Neural cell (in vitro differentiated cells): ENCODE measurements around the gene ZNF385C. TPM values are rescaled to one million over a fixed set of nuclear protein-coding genes. Genes with fewer than 3 reads are reported as not detected.

Experiments used
- H2AFZ ChIP-seq: fragments of 200-600, 300-800 bp; sonication (generic), shearing (Covaris generic); 2 replicates; pipeline ENCODE4 v1.6.0; 2014; ENCODE audit warnings: low read depth, mild to moderate bottlenecking, antibody characterized with exemption, low read length, moderate library complexity
- H3F3A ChIP-seq: fragments of 200-600 bp; shearing (Covaris generic); 2 replicates; pipeline ENCODE4 v1.6.1; 2016; ENCODE audit warnings: mild to moderate bottlenecking, moderate library complexity, mixed read lengths, antibody characterized with exemption, low read length; ENCODE audit not compliant: insufficient read depth, poor library complexity, severe bottlenecking
- H3K27ac ChIP-seq: fragments of 200-600, 300-800 bp; sonication (generic), shearing (Covaris generic); 2 replicates; pipeline ENCODE4 v1.5.1; 2014; ENCODE audit warnings: mild to moderate bottlenecking, low read length, moderate library complexity
- H3K27me3 ChIP-seq: fragments of 300-800, 200-600 bp; sonication (generic), shearing (Covaris generic); 2 replicates; pipeline ENCODE4 v1.6.0; 2014; ENCODE audit warnings: mild to moderate bottlenecking, low read depth, low read length, moderate library complexity; ENCODE audit not compliant: insufficient read depth
- H3K36me3 ChIP-seq: fragments of 300-800, 200-600 bp; sonication (generic), shearing (Covaris generic); 2 replicates; pipeline ENCODE4 v1.5.1; 2014; ENCODE audit warnings: mild to moderate bottlenecking, antibody characterized with exemption, low read length, moderate library complexity; ENCODE audit not compliant: insufficient read depth
- H3K4me2 ChIP-seq: fragments of 300-800, 200-600 bp; sonication (generic), shearing (Covaris generic); 2 replicates; pipeline ENCODE4 v1.6.0; 2014; ENCODE audit warnings: mild to moderate bottlenecking, low read length
- H3K4me3 ChIP-seq: fragments of 300-800, 200-600 bp; sonication (generic), shearing (Covaris generic); 2 replicates; pipeline ENCODE4 v1.5.1; 2014; ENCODE audit warnings: mild to moderate bottlenecking, low read length, moderate library complexity
- H3K79me2 ChIP-seq: fragments of 200-600 bp; shearing (Covaris generic); replicated peaks from 2 replicates; pipeline ENCODE4 v1.6.0; 2014; ENCODE audit warnings: mild to moderate bottlenecking, low read length, moderate library complexity; ENCODE audit not compliant: insufficient read depth
- H3K9ac ChIP-seq: fragments of 300-800, 200-600 bp; sonication (generic), shearing (Covaris generic); 2 replicates; pipeline ENCODE4 v1.6.1; 2016; ENCODE audit warnings: mild to moderate bottlenecking, low read length, mixed read lengths
- H3K9me2 ChIP-seq: fragments of 200-600 bp; shearing (Covaris generic); 2 replicates; pipeline ENCODE4 v1.6.1; 2016; ENCODE audit warnings: mild to moderate bottlenecking, low read length, mixed read lengths; ENCODE audit not compliant: insufficient read depth
- H3K9me3 ChIP-seq: fragments of 200-600, 300-800 bp; sonication (generic), shearing (Covaris generic); 2 replicates; pipeline ENCODE4 v1.6.1; 2016; ENCODE audit warnings: mild to moderate bottlenecking, mixed run types, low read length, moderate library complexity, mixed read lengths
- H4K20me1 ChIP-seq: fragments of 200-600 bp; shearing (Covaris generic); 2 replicates; pipeline ENCODE4 v1.6.1; 2016; ENCODE audit warnings: mild to moderate bottlenecking, mixed run types; ENCODE audit not compliant: insufficient read depth
- EP300 ChIP-seq: fragments of 450-650 bp; conservative IDR thresholded peaks from 2 replicates; pipeline ENCODE4 v1.6.1; 2014; ENCODE audit warnings: antibody characterized with exemption, mild to moderate bottlenecking, moderate library complexity; ENCODE audit not compliant: poor library complexity, severe bottlenecking
- EZH2 ChIP-seq: fragments of 200-600, 300-800 bp; shearing (Covaris generic), sonication (generic); IDR thresholded peaks from 2 replicates; pipeline ENCODE4 v1.6.1; 2014; ENCODE audit warnings: antibody characterized with exemption, low read length, borderline replicate concordance, mild to moderate bottlenecking; ENCODE audit not compliant: insufficient read depth, poor library complexity, severe bottlenecking
- MXI1 ChIP-seq: fragments of 450-650 bp; conservative IDR thresholded peaks from 2 replicates; pipeline ENCODE4 v1.6.1; 2014; ENCODE audit warnings: antibody characterized with exemption, mild to moderate bottlenecking; ENCODE audit not compliant: poor library complexity, severe bottlenecking
- POLR2AphosphoS5 ChIP-seq: IDR thresholded peaks from 2 replicates; pipeline ENCODE4 v1.6.1; 2012
- RAD21 ChIP-seq: fragments of 450-650 bp; conservative IDR thresholded peaks from 2 replicates; pipeline ENCODE4 v1.6.1; 2014; ENCODE audit warnings: antibody characterized with exemption, mild to moderate bottlenecking, moderate library complexity
- REST ChIP-seq: IDR thresholded peaks from 2 replicates; pipeline ENCODE4 v1.6.1; 2012; ENCODE audit warnings: borderline replicate concordance
- SMC3 ChIP-seq: fragments of 450-650 bp; conservative IDR thresholded peaks from 2 replicates; pipeline ENCODE4 v1.6.1; 2014; ENCODE audit warnings: antibody characterized with exemption, mild to moderate bottlenecking, moderate library complexity; ENCODE audit not compliant: poor library complexity
- TAF1 ChIP-seq: IDR thresholded peaks from 2 replicates; pipeline ENCODE4 v1.6.1; 2012; ENCODE audit warnings: low read depth
- polyA minus RNA-seq: library from RNA; depleted of rRNA, polyadenylated mRNA; stranded (reverse); fragments of >200 nt; gene quantifications from 2 replicates; pipeline ENCODE4 v1.2.3, GENCODE V29; 2014
- polyA plus RNA-seq: library from polyadenylated mRNA; depleted of rRNA; stranded (reverse); fragments of >200 nt; gene quantifications from 2 replicates; pipeline ENCODE4 v1.2.3, GENCODE V29; 2014
- TF ChIP-seq, protein P1 (sequence below): fragments of 450-650 bp; IDR thresholded peaks from 2 replicates; pipeline ENCODE4 v1.5.1; 2014; ENCODE audit warnings: antibody characterized with exemption, mild to moderate bottlenecking, moderate library complexity; ENCODE audit not compliant: poor library complexity, severe bottlenecking

ZNF385C gene, protein sequence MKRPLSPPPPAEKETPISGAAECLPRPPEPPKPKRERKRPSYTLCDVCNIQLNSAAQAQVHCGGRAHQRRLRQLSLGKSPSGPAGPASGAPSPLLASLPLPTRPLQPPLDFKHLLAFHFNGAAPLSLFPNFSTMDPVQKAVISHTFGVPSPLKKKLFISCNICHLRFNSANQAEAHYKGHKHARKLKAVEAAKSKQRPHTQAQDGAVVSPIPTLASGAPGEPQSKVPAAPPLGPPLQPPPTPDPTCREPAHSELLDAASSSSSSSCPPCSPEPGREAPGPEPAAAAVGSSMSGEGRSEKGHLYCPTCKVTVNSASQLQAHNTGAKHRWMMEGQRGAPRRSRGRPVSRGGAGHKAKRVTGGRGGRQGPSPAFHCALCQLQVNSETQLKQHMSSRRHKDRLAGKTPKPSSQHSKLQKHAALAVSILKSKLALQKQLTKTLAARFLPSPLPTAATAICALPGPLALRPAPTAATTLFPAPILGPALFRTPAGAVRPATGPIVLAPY
- polyA plus RNA-seq: 0.69 and 2.5 TPM in 2 replicates
- 0.49 and 1.4 TPM in 2 replicates for polyA minus RNA-seq

DNA sequence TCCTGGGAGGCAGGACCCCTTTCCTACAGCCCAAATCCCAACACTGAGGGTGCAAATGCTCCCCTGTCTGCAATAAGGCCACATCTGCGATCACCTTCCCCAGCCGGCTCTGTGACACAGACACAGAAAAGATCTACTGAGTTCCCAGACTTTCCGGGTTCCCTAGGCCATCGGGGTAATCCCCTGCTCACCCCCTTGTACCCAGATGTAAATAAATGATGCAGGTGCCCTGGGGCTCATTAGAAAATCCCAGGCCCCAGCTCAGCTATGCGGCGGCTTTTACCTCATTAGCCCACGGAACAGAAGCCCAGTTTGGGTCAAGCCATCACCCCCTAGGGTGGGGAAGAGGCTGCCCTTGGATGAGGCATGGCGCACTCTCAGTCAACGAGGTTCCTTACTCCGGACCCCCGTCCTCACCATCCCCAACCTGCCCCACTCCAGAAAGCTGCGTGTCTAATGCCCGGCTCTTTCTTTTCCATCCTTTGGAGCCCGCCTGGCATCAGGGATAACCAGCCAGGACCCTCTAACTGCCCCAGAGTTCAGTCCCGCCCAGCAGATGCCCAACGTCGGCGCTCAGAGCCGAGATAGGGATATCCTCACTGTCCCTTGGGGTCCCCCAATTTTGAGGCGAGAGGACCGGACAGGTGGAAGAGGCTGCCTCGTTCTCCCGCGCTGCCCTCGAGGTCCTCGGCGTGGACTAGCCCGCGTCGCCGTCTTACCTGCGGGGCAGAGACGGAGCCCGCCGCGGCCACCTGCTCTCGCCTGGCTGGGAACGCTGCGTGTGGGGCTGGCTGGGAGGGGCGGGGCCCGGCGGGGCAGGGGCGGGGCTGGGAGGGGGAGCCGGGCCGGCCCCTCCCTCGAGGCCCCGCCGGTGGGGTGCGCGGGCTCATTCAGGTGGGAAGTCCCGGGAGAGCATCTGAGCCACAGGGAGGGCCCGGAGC lies at the start of gene ZNF385C:
ZNF385C (minus strand) TSS at position 783 of the 941 bp plus-strand sequence. CDS start 35,417 bp downstream, outside the sequence.
- Histone ChIP-seq H3F3A (no peaks in the 10 kb centered on the region), H3K4me2 (no peak within 1 kb of the TSS), H3K9me3 (no peaks in the 10 kb centered on the region), H3K4me3 (no peak within 1 kb of the TSS), H2AFZ (no peak within 1 kb of the TSS), H4K20me1 (no peaks in the 10 kb centered on the region), H3K9me2 (no peaks in the 10 kb centered on the region), H3K27ac (no peak within 1 kb of the TSS), H3K9ac (no peak within 1 kb of the TSS), H3K36me3 (no peaks in the 10 kb centered on the region), H3K27me3 (peaks cover 18% of the 10 kb centered on the region), H3K79me2 (no peaks in the 10 kb centered on the region)
- TF ChIP-seq EZH2 (no peak), TAF1 (no peak), REST (no peak), MXI1 (no peak), RAD21 (no peak), SMC3 (no peak), EP300 (no peak), POLR2AphosphoS5 (no peak)
- TF ChIP-seq, protein P1, sequence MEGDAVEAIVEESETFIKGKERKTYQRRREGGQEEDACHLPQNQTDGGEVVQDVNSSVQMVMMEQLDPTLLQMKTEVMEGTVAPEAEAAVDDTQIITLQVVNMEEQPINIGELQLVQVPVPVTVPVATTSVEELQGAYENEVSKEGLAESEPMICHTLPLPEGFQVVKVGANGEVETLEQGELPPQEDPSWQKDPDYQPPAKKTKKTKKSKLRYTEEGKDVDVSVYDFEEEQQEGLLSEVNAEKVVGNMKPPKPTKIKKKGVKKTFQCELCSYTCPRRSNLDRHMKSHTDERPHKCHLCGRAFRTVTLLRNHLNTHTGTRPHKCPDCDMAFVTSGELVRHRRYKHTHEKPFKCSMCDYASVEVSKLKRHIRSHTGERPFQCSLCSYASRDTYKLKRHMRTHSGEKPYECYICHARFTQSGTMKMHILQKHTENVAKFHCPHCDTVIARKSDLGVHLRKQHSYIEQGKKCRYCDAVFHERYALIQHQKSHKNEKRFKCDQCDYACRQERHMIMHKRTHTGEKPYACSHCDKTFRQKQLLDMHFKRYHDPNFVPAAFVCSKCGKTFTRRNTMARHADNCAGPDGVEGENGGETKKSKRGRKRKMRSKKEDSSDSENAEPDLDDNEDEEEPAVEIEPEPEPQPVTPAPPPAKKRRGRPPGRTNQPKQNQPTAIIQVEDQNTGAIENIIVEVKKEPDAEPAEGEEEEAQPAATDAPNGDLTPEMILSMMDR: no peak
